ENCODE measurements around the gene USE1. TPM values are rescaled to one million over a fixed set of nuclear protein-coding genes. Genes with fewer than 3 reads are reported as not detected.

The USE1 gene
- total RNA-seq, 4 donors from 2014 or later = 18.3 to 30.7 (median 24.5) TPM

DNA sequence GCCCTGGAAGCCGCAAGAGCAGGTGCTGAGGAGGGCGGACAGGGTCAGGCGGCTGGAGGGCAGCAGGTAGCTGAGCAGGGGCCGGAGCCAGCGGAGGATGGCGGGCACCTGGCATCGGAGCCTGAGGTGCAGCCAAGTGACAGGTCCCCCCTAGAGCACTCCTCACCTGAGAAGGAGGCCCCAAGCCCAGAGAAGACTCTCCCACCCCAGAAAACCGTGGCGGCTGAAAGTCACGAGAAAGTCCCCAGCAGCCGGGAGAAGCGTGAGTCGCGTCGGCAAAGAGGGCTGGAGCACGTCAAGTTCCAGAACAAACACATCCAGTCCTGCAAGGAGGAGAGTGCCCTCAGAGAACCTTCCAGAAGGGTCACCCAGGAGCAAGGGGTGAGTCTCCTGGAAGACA is 20.5 kb upstream of the USE1 start:
- Histone ChIP-seq H3K27ac (no peak overlapping the region), H3K27me3 (no peaks in the 10 kb centered on the region), H3K4me1 (no peaks in the 10 kb centered on the region), H3K9me3 (no peaks in the 10 kb centered on the region), H3K4me3 (no peak overlapping the region), H3K36me3 (peaks cover 0 to 71% (median 25%) of the 10 kb centered on the region in 4 donors)
- intact Hi-C loops (cut with DNase I; ENCODE audit: low total_unique reads) (no loop called here), in situ Hi-C loops (cut with MboI; ENCODE audit: low pct_ligation_motif_present in 1 of 4, low pct_unique_long_range_greater_than_20kb in 1 of 4, low sequenced_read_pairs in 3 of 4) (no loop called here)
- DNase-seq = no peak
- 93 to 95% methylated on average over 10 to 16 of the region's 16 CpGs for WGBS, 2 donors (ENCODE audit: low coverage in 1 of 2)
- TF ChIP-seq, protein P1, sequence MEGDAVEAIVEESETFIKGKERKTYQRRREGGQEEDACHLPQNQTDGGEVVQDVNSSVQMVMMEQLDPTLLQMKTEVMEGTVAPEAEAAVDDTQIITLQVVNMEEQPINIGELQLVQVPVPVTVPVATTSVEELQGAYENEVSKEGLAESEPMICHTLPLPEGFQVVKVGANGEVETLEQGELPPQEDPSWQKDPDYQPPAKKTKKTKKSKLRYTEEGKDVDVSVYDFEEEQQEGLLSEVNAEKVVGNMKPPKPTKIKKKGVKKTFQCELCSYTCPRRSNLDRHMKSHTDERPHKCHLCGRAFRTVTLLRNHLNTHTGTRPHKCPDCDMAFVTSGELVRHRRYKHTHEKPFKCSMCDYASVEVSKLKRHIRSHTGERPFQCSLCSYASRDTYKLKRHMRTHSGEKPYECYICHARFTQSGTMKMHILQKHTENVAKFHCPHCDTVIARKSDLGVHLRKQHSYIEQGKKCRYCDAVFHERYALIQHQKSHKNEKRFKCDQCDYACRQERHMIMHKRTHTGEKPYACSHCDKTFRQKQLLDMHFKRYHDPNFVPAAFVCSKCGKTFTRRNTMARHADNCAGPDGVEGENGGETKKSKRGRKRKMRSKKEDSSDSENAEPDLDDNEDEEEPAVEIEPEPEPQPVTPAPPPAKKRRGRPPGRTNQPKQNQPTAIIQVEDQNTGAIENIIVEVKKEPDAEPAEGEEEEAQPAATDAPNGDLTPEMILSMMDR (IDR thresholded peaks at IDR 0.05) = no peak

DNA sequence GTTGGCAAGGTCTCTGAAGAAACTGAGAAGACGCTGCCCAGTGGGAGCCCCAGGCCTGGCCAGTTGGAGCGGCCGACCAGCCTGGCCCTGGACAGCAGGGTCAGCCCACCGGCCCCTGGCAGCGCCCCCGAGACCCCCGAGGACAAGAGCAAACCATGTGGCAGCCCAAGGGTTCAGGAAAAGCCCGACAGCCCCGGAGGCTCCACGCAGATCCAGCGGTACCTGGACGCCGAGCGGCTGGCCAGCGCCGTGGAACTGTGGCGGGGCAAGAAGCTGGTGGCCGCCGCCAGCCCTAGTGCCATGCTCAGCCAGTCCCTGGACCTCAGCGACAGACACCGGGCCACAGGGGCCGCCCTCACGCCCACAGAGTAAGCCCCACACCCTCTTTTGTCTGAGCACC is 20.1 kb upstream of the USE1 start:
- intact Hi-C loops (cut with DNase I; ENCODE audit: low total_unique reads) (no loop called here), in situ Hi-C loops (cut with MboI; ENCODE audit: low pct_ligation_motif_present in 1 of 4, low pct_unique_long_range_greater_than_20kb in 1 of 4, low sequenced_read_pairs in 3 of 4) (no loop called here)
- Histone ChIP-seq H3K27me3 (no peaks in the 10 kb centered on the region), H3K27ac (no peak overlapping the region), H3K36me3 (peaks cover 0 to 72% (median 24%) of the 10 kb centered on the region in 4 donors), H3K4me1 (no peaks in the 10 kb centered on the region), H3K9me3 (no peaks in the 10 kb centered on the region), H3K4me3 (no peak overlapping the region)
- TF ChIP-seq, protein P1 (IDR thresholded peaks at IDR 0.05) = no peak
- TF ChIP-seq POLR2A (IDR thresholded peaks at IDR 0.05) (no peak), POLR2AphosphoS5 (IDR thresholded peaks at IDR 0.05) (no peak), EP300 (IDR thresholded peaks at IDR 0.05; ENCODE audit: low read depth) (no peak)
- WGBS, 2 donors (ENCODE audit: low coverage in 1 of 2) = 95% methylated on average over 22 of the region's 23 CpGs; no CpG with 5 or more reads in 1 of the 2 donors
- no peak for DNase-seq

GRCh38 chr19:17196610-17197009 is 18.5 kb upstream of the USE1 start:
- H3K27me3 ChIP-seq = no peaks in the 10 kb centered on the region
- H3K4me1 ChIP-seq = no peaks in the 10 kb centered on the region
- TF ChIP-seq, protein P1 (IDR thresholded peaks at IDR 0.05) = no peak
- TF ChIP-seq EP300 (IDR thresholded peaks at IDR 0.05; ENCODE audit: low read depth) = no peak
- TF ChIP-seq POLR2AphosphoS5 (IDR thresholded peaks at IDR 0.05) = no peak
- no peak for TF ChIP-seq POLR2A (IDR thresholded peaks at IDR 0.05)
- no peak overlapping the region for H3K4me3 ChIP-seq
- in situ Hi-C loops (cut with MboI; ENCODE audit: low pct_ligation_motif_present in 1 of 4, low pct_unique_long_range_greater_than_20kb in 1 of 4, low sequenced_read_pairs in 3 of 4) = no loop called here
- 95 to 100% methylated on average over 5 to 7 of the region's 7 CpGs for WGBS, 2 donors (ENCODE audit: low coverage in 1 of 2)
- intact Hi-C loops (cut with DNase I; ENCODE audit: low total_unique reads) = no loop called here
- H3K36me3 ChIP-seq = peaks cover 0 to 70% (median 25%) of the 10 kb centered on the region in 4 donors
- no peak for DNase-seq
- H3K27ac ChIP-seq = no peak overlapping the region
- no peaks in the 10 kb centered on the region for H3K9me3 ChIP-seq

- in situ Hi-C loops (cut with MboI; ENCODE audit: low pct_ligation_motif_present in 1 of 4, low pct_unique_long_range_greater_than_20kb in 1 of 4, low sequenced_read_pairs in 3 of 4) = no loop called here
- Histone ChIP-seq H3K4me1 (no peaks in the 10 kb centered on the region), H3K9me3 (no peaks in the 10 kb centered on the region), H3K36me3 (peaks cover 0 to 65% (median 21%) of the 10 kb centered on the region in 4 donors), H3K27me3 (no peaks in the 10 kb centered on the region), H3K27ac (no peak overlapping the region), H3K4me3 (no peak overlapping the region)
- DNase-seq = no peak
- TF ChIP-seq EP300 (IDR thresholded peaks at IDR 0.05; ENCODE audit: low read depth) (no peak), POLR2AphosphoS5 (IDR thresholded peaks at IDR 0.05) (no peak), POLR2A (IDR thresholded peaks at IDR 0.05) (no peak)
- TF ChIP-seq, protein P1 (IDR thresholded peaks at IDR 0.05) = no peak
- 96% methylated on average over 16 of the region's 16 CpGs; no CpG with 5 or more reads in 1 of the 2 donors for WGBS, 2 donors (ENCODE audit: low coverage in 1 of 2)
- intact Hi-C loops (cut with DNase I; ENCODE audit: low total_unique reads) = no loop called here
Measured at GRCh38 chr19:17197666-17198065, 17.5 kb upstream of the USE1 start.

Measured in transverse colon (tissue), 4 donors.